K562 (cell line): ENCODE results near the gene CSTF2T.

Source experiments
- MNT ChIP-seq, 2 experiments: fragments of 450-650 bp; conservative IDR thresholded peaks; 2 replicates each; pipeline ENCODE4 v1.6.1; 2017; ENCODE audit warnings: mild to moderate bottlenecking in 2 of 2, moderate library complexity in 2 of 2
- POLR2A ChIP-seq: fragments of 450-650 bp; conservative IDR thresholded peaks from 2 replicates; pipeline ENCODE4 v1.6.1; 2016
- SMAD4 ChIP-seq: fragments of 250-450 bp; sonication (Bioruptor Pico); conservative IDR thresholded peaks from 2 replicates; pipeline ENCODE4 v1.8.0; 2021; ENCODE audit warnings: inconsistent platforms, mild to moderate bottlenecking, moderate library complexity
- SREBF2 ChIP-seq: sonication (generic); formaldehyde crosslinking; IDR thresholded peaks from 2 replicates; pipeline ENCODE4 v1.4.0; 2020; ENCODE audit warnings: mild to moderate bottlenecking, missing genetic modification reagents
- ZBTB1 ChIP-seq: sonication (generic); formaldehyde crosslinking; IDR thresholded peaks from 2 replicates; pipeline ENCODE4 v1.8.1; 2023; ENCODE audit warnings: missing genetic modification reagents, low read depth, mild to moderate bottlenecking, borderline replicate concordance
- ZNF717 ChIP-seq: fragments of 250-450 bp; sonication (Bioruptor Pico); IDR thresholded peaks from 2 replicates; pipeline ENCODE4 v1.5.0; 2021

GRCh38 chr10:51687296-51687695, 12.1 kb downstream of the CSTF2T start:
- no peak for TF ChIP-seq ZNF717
- TF ChIP-seq POLR2A, result no peak
- no peak for TF ChIP-seq MNT (conservative IDR thresholded peaks at IDR 0.05)
- TF ChIP-seq SREBF2, result no peak
- TF ChIP-seq ZBTB1, result no peak
- no peak for TF ChIP-seq SMAD4
